GM18508 (cell line): ENCODE data around the gene IL34.

Experiments used
- ATAC-seq: cut with Tn5 transposase; IDR thresholded peaks from one replicate; pipeline ENCODE4 v1.9.1; 2021; ENCODE audit warnings: moderate number of reproducible peaks; ENCODE audit not compliant: insufficient read depth, unreplicated experiment

Gene IL34

DNA sequence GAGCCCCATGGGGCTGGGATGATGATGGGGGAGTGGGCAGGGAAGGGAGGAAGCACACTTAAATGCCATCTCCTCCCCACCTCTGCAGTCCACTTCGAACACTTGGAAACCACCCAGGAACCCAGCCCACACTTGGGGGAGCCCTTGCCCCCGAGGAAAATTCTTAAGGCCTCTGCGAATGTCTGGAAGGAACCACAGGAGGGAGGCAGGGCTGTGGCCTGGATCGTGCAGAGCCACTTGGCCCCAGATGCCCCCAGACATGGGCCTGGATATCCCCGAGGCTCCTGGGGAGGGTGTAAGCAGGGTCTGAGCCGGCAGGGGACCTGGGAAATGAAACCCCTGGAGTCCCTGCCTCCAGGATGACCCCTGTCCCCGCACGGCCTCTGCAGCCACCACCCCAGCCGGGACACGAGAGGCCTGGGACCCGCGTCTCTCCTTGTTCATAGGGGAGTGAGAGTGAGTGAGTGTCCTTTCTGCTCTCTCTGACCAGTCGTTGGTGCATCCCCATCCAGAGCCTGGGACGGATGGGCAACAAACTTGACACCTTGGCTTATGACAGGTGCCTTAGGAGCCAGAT, 51.3 kb downstream of the IL34 start:
- no peak for ATAC-seq

DNA sequence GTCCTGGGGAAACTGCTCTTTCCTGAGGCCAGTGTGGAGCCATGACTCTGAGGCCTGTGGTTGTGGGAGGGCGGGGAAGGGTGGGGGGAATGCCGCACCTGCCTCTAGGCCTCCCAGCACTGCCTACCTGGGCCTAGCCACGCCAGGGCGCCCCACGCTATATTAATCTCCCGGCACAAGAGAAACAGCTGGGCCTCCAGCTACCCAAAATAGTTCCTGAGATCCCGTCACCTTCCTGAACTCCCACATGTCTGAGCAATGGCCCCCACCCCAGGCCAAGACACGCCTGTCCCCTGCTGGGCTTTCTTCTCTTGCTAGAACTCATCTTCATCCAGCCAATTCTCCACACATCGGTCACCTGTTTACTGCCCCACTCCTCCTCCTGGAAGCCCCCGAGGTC, 52.5 kb downstream of the IL34 start:
- ATAC-seq: no peak

- no peak for ATAC-seq
These were observed 53.3 kb downstream of the IL34 start for GRCh38 chr16:70699696-70700095.

- no peak for ATAC-seq
These were observed 54.0 kb downstream of the IL34 start for GRCh38 chr16:70700101-70701020.

- no peak for ATAC-seq
These were observed 54.7 kb downstream of the IL34 start for GRCh38 chr16:70701036-70701435.

GRCh38 chr16:70701596-70701995, 55.2 kb downstream of the IL34 start:
- ATAC-seq: no peak

DNA sequence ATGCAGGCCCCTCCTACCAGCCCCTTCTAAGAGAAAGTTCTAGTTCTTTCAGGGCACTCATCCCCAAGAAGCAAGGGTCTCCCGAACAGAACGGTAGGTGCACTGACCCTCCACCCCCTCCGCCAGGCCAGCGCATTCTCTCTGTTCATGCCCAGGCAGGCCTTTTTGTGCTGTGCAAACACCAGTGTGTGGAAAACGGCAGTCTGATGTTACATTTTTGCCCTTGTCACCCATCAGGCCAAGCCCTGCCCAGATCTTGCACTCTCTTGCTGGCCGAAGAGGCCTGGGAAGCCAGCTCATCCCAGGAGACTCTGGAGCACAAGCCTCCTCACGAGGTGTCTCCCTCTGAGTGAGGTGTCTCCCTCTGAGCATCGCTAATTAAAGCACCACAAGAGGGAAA, 55.6 kb downstream of the IL34 start:
- no peak for ATAC-seq

- no peak for ATAC-seq
These were observed 56.3 kb downstream of the IL34 start for GRCh38 chr16:70702624-70703023.

GRCh38 chr16:70703041-70703834, 56.9 kb downstream of the IL34 start:
- no peak for ATAC-seq

DNA sequence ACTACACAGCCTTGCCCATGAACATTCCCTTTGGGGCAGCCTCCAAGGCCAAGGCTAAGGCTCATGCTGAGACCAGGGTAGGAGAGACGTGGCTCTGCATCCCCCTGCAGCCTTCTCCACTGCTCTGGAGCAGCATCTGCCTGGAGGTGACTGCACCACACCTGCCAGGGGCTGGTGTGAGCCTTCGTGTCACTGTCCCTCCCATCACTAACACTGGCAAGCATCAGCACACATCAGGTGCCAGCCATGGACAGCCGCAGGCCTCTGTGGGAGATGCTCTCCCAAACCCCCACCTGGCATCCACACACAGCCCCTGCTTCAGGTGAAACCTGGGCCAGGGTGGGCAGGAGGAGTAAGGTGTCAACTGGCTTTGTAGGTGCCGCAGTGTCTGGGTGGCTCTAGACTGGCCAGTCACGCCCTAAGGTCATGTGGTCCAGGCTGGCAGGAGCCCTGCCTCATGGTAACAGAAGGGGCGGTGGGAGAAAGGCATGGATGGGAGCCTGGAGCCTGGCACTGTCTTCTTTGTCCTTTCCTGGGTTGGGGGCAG, 57.5 kb downstream of the IL34 start:
- ATAC-seq: no peak

DNA sequence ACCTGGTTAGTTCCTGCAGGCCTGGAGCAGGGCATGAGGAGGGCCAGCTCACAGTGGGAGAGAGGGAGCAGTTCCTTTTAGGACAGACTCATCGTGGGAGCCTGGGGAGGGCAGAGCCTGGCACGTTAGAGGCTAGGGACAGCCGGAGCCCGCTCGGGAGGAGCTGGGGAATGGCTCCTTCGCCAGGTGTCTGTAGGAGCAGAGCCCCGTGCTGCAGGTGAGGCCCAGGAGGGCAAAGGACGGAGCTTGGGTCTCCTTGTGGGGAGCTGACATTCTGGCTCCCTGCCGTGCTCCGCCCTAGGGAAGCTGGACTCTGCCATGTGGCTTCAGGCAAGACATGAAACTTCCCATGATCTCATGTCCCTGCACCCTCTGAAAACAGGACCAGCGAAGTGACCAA, 58.2 kb downstream of the IL34 start:
- ATAC-seq: no peak

DNA sequence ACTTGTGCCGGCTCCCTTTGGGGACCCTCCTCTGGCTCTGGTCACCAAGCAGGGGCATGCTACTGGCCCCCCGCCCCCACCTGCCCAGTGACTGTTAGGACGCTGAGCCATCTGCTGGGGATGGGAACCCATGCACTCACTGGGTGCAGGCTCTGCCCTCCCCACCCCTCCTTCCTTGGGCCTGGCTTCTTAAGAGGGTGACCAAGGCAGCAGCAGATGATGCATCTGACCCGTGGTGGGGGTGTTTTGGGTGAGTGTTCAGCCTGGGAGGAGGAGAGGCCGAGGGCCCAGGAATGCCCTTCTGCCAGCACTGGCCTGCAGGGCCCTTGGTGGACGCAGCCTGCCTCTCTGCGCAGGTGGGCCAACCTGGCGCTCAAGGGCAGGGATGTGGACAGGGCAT, 58.7 kb downstream of the IL34 start:
- no peak for ATAC-seq

GRCh38 chr16:70706948-70707465, 60.6 kb downstream of the IL34 start:
- ATAC-seq: no peak

DNA sequence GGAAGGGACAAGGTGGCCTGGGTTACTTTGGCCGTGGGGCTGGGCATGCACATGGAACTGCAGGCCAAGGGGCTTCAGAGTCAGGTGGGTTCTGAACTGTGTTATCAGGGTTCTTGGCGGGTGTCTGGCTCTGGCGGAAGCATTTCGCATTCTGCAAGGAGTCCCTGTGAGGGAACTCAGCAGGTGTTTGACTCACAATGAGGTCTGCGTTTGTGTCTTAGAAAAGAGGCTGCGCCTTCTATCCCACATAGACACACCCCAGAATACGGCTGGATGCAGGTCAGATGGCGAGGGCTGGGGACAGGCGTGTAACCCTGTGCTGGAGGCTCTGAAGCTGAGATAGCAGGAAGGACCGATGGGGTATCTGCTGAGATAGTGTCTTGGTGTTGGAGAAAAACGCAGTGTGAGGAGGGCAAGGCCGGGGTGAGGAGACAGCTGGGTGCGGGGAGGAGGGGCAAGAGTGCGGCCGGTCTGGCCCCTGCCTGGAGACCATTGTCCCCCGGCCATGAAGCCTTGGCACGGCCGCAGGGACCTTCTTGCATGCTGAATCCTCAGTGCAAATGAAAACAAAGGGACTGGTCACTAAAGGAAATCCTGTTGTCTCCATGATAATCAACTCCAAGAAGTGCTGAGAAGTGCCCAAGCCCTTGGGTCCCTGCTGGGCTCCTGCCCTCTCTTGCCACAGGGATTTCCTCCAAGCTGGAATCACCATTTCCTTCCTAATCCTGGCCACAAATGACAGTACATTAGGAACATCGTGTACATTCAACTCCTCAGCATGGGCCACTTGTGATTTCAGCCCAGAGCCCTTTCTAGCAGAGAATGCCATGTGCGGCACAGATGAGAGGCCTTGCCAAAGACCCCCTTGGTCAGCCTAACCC, 62.2 kb downstream of the IL34 start:
- no peak for ATAC-seq

DNA sequence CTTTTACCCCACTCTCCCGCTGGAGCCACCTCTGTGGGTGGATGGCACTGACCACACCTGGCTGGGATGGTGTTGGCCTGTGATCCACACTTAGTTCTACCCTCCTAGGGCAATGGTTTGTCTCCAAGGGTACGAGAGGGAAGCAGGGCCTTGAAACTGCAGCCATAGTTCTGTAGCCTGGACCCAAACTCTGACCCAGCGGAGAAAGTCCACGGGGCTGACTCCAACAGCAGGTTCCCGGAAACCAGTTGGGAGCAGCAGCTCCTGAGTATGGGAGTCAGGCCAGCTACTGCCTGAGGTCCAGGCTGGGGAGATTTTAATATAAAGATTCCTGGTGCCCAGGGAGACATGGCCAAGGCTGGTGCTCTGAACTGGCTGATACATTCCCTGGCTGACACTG, 63.1 kb downstream of the IL34 start:
- no peak for ATAC-seq

DNA sequence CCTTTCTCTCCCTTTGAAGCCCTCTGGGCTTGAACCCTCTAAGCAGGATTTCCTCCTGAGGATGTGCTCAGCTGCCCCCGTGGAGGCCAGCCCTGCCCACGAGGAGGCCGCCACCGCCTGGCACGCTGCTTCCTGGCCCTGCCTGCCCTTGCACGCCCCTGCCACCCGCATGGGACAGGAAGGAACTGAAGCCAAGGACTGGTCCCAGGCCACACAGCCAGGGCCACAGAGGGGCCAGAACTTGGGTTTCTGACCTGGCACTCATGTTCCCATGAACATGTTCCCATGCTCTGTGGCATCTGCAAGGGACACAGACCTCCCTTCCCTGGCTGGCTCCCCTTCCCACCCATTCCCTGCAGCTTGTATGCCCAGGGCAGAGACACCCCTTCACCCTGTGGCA, 63.6 kb downstream of the IL34 start:
- no peak for ATAC-seq
